H9 (cell line): ENCODE measurements around the gene PCDHB9. TPM values are rescaled to one million over a fixed set of nuclear protein-coding genes. Genes with fewer than 3 reads are reported as not detected.
A peak's percentile ranks its signal among the peaks of the same experiment; 100 is the strongest.
"Not testable (repeated sequence)": the region's sequence is repeated elsewhere in the genome, so short reads cannot be mapped to it uniquely, and the experiment has no call there.

ENCODE experiments used
- DNase-seq: peaks from one replicate; pipeline ENCODE4 v3.0.0-alpha.2; 2017
- H2AFZ ChIP-seq: one replicate; pipeline ENCODE4 v1.6.1; 2013; ENCODE audit warnings: mild to moderate bottlenecking, low read length, control low read depth, moderate library complexity
- H2AK5ac ChIP-seq: 2 replicates; pipeline ENCODE4 v1.6.1; 2013; ENCODE audit warnings: low read length, control low read depth, mixed read lengths; ENCODE audit not compliant: insufficient read length
- H2BK120ac ChIP-seq: one replicate; pipeline ENCODE4 v1.6.1; 2013; ENCODE audit warnings: low read depth, mild to moderate bottlenecking, low read length, control low read depth, inconsistent platforms; ENCODE audit not compliant: poor library complexity, severe bottlenecking
- H2BK12ac ChIP-seq: 2 replicates; pipeline ENCODE4 v1.6.1; 2013; ENCODE audit warnings: low read length, control low read depth, mixed read lengths, low read depth; ENCODE audit not compliant: insufficient read length
- H2BK15ac ChIP-seq: 2 replicates; pipeline ENCODE4 v1.6.1; 2013; ENCODE audit warnings: low read depth, low read length, control low read depth
- H2BK20ac ChIP-seq: one replicate; pipeline ENCODE4 v1.6.1; 2013; ENCODE audit warnings: low read depth, mild to moderate bottlenecking, low read length, control low read depth, inconsistent platforms; ENCODE audit not compliant: poor library complexity, severe bottlenecking
- H2BK5ac ChIP-seq: 2 replicates; pipeline ENCODE4 v1.6.1; 2013; ENCODE audit warnings: low read length, control low read depth, mixed read lengths; ENCODE audit not compliant: insufficient read length
- H3K14ac ChIP-seq: 2 replicates; pipeline ENCODE4 v1.6.1; 2013; ENCODE audit warnings: low read length, control low read depth; ENCODE audit not compliant: insufficient read depth
- H3K18ac ChIP-seq: 2 replicates; pipeline ENCODE4 v1.6.1; 2013; ENCODE audit warnings: low read depth, mild to moderate bottlenecking, mixed read lengths, low read length, control low read depth; ENCODE audit not compliant: insufficient read length
- H3K23ac ChIP-seq: 2 replicates; pipeline ENCODE4 v1.6.1; 2013; ENCODE audit warnings: low read length, control low read depth, mixed read lengths, low read depth; ENCODE audit not compliant: insufficient read length
- H3K23me2 ChIP-seq: 2 replicates; pipeline ENCODE4 v1.6.1; 2013; ENCODE audit warnings: low read depth, mild to moderate bottlenecking, mixed read lengths, low read length, control low read depth; ENCODE audit not compliant: insufficient read length, poor library complexity, severe bottlenecking
- H3K27ac ChIP-seq: 2 replicates; pipeline ENCODE4 v1.5.1; 2013; ENCODE audit warnings: low read length, control low read depth, mixed read lengths, low read depth; ENCODE audit not compliant: insufficient read length
- H3K27me3 ChIP-seq: 2 replicates; pipeline ENCODE4 v1.6.1; 2013; ENCODE audit warnings: low read length, control low read depth, inconsistent platforms; ENCODE audit not compliant: insufficient read depth
- H3K4ac ChIP-seq: 2 replicates; pipeline ENCODE4 v1.6.1; 2013; ENCODE audit warnings: low read depth, mild to moderate bottlenecking, control low read depth, inconsistent platforms, low read length, moderate library complexity
- H3K4me1 ChIP-seq: 2 replicates; pipeline ENCODE4 v1.6.1; 2013; ENCODE audit warnings: low read length, control low read depth, inconsistent platforms; ENCODE audit not compliant: insufficient read depth
- H3K4me2 ChIP-seq: 2 replicates; pipeline ENCODE4 v1.6.1; 2013; ENCODE audit warnings: low read length, control low read depth, mixed read lengths; ENCODE audit not compliant: insufficient read length, insufficient read depth
- H3K56ac ChIP-seq: 2 replicates; pipeline ENCODE4 v1.6.1; 2013; ENCODE audit warnings: low read depth, mild to moderate bottlenecking, mixed read lengths, low read length, control low read depth; ENCODE audit not compliant: insufficient read length
- H3K79me1 ChIP-seq: 2 replicates; pipeline ENCODE4 v1.6.1; 2013; ENCODE audit warnings: low read depth, mild to moderate bottlenecking, moderate library complexity, low read length, control low read depth, inconsistent platforms; ENCODE audit not compliant: insufficient read depth, poor library complexity, severe bottlenecking
- H3K79me2 ChIP-seq: 2 replicates; pipeline ENCODE4 v1.6.1; 2013; ENCODE audit warnings: low read length, control low read depth, inconsistent platforms; ENCODE audit not compliant: insufficient read depth
- H3K9ac ChIP-seq: 2 replicates; pipeline ENCODE4 v1.6.1; 2013; ENCODE audit warnings: low read length, control low read depth, mixed read lengths; ENCODE audit not compliant: insufficient read length; ENCODE audit errors: extremely low read depth
- H3K9me3 ChIP-seq: one replicate; pipeline ENCODE4 v1.6.1; 2013; ENCODE audit warnings: low read depth, low read length, inconsistent platforms; ENCODE audit not compliant: control insufficient read depth
- H3T11ph ChIP-seq: one replicate; pipeline ENCODE4 v1.6.1; 2013; ENCODE audit warnings: mild to moderate bottlenecking, low read length, control low read depth, inconsistent platforms
- H4K20me1 ChIP-seq: one replicate; pipeline ENCODE4 v1.6.1; 2013; ENCODE audit not compliant: control insufficient read depth, insufficient read length, insufficient read depth
- H4K5ac ChIP-seq: 2 replicates; pipeline ENCODE4 v1.6.1; 2013; ENCODE audit warnings: low read depth, mild to moderate bottlenecking, mixed read lengths, low read length, control low read depth; ENCODE audit not compliant: insufficient read length
- H4K8ac ChIP-seq: replicated peaks from 2 replicates; pipeline ENCODE4 v1.6.1; 2013; ENCODE audit warnings: low read length, control low read depth, mixed read lengths, low read depth; ENCODE audit not compliant: insufficient read length
- H4K91ac ChIP-seq: 2 replicates; pipeline ENCODE4 v1.6.1; 2013; ENCODE audit warnings: low read depth, mild to moderate bottlenecking, moderate library complexity, mixed read lengths, low read length, control low read depth; ENCODE audit not compliant: insufficient read length
- H3K27ac Mint-ChIP-seq, 3 experiments: 2 replicates in 2 of 3; 3 replicates in 1 of 3; pipeline ENCODE4 v1.8.0; 2020 to 2021; ENCODE audit warnings: mixed read lengths in 3 of 3, mild to moderate bottlenecking in 1 of 3, moderate library complexity in 1 of 3
- H3K27me3 Mint-ChIP-seq: 2 replicates; pipeline ENCODE4 v1.8.0; 2021; ENCODE audit warnings: low read depth, mild to moderate bottlenecking, moderate library complexity, mixed read lengths
- H3K36me3 Mint-ChIP-seq, 3 experiments: 2 replicates in 2 of 3; 3 replicates in 1 of 3; pipeline ENCODE4 v1.8.0; 2020 to 2021; ENCODE audit warnings: low read depth in 3 of 3, mixed read lengths in 3 of 3; ENCODE audit not compliant: insufficient read depth in 1 of 3
- H3K4me1 Mint-ChIP-seq, 2 experiments: 2 replicates each; pipeline ENCODE4 v1.8.0; 2020; ENCODE audit warnings: mixed read lengths in 2 of 2
- H3K4me3 Mint-ChIP-seq, 2 experiments: 2 replicates in 1 of 2; 3 replicates in 1 of 2; pipeline ENCODE4 v1.8.0; 2020 to 2021; ENCODE audit warnings: mild to moderate bottlenecking in 2 of 2, mixed read lengths in 2 of 2, moderate library complexity in 1 of 2
- H3K9me3 Mint-ChIP-seq, 2 experiments: 2 replicates in 1 of 2; 3 replicates in 1 of 2; pipeline ENCODE4 v1.8.0; 2020; ENCODE audit warnings: mild to moderate bottlenecking in 2 of 2, mixed read lengths in 2 of 2, moderate library complexity in 1 of 2
- WGBS: extraction: QIAGEN DNeasy Blood & Tissue Kit; methylation state at CpG from one replicate; pipeline ENCODE4 v1.1.7; 2013; ENCODE audit warnings: missing lambda C conversion rate, low lambda C conversion rate, mixed read lengths; ENCODE audit not compliant: insufficient read length; ENCODE audit errors: extremely low coverage; 5-methylcytosine and 5-hydroxymethylcytosine counted together
- total RNA-seq: library from RNA; stranded (reverse); gene quantifications from 2 replicates; pipeline ENCODE4 v1.2.1, GENCODE V29; 2021
- TF ChIP-seq, protein P1 (sequence below): fragments of 200-600 bp; sonication (generic); conservative IDR thresholded peaks from 3 replicates; pipeline ENCODE4 v1.8.0; 2021; ENCODE audit warnings: antibody characterized with exemption, mild to moderate bottlenecking

PCDHB9 gene
- total RNA-seq, 1 experiment from 2014 or later = 2.6 TPM

DNA sequence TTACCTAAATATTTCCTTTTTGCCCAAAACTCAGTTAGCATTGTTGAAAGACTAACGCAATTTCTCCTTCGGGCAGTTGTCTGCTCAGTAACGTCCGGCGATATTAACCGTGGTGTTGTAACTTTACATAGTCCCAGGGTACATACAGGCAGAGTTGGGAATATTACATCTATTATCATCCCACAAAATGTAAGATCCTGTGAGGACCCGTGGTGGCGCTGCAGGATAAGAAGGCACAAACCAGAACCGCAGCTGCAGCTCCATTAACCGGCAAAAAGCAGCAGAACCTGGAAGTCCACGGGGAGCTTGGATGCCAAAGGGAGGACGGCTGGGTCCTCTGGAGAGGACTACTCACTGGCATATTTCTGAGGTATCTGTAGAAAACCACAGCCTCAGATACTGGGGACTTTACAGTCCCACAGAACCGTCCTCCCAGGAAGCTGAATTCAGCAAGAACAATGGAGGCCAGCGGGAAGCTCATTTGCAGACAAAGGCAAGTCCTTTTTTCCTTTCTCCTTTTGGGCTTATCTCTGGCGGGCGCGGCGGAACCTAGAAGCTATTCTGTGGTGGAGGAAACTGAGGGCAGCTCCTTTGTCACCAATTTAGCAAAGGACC lies 9.3 kb upstream of the PCDHB9 start, which contains the start of gene PCDHB8:
Gene PCDHB8 (plus strand): TSS at position 214 of the 615 bp plus-strand sequence. CDS start 245 bp downstream, at position 459.
- H3K27me3 ChIP-seq, H3K4me1 Mint-ChIP-seq, H3K4ac ChIP-seq, H3K18ac ChIP-seq, H2BK20ac ChIP-seq, H2AK5ac ChIP-seq, H3K79me2 ChIP-seq, DNase-seq, H3K4me2 ChIP-seq, H3K23ac ChIP-seq, H3K56ac ChIP-seq, H2AFZ ChIP-seq, H4K8ac ChIP-seq, H3K23me2 ChIP-seq, H4K20me1 ChIP-seq, H4K5ac ChIP-seq, H3K4me3 Mint-ChIP-seq, H3K27me3 Mint-ChIP-seq, H2BK120ac ChIP-seq, H4K91ac ChIP-seq, H2BK12ac ChIP-seq, H3K9ac ChIP-seq, H3K79me1 ChIP-seq, H2BK15ac ChIP-seq, H3T11ph ChIP-seq, H3K9me3 ChIP-seq, H3K14ac ChIP-seq, H3K4me1 ChIP-seq, H2BK5ac ChIP-seq, H3K27ac ChIP-seq, H3K27ac Mint-ChIP-seq: not testable (repeated sequence)
- peaks cover 4 to 21% (median 10%) of the 10 kb centered on the region in 3 experiments; a peak in 5 of 7 replicates for H3K36me3 Mint-ChIP-seq
- no CpG with 5 or more reads among the region's 18 CpGs for WGBS
- H3K9me3 Mint-ChIP-seq = peaks cover 20 to 28% of the 10 kb centered on the region in 2 experiments
- TF ChIP-seq, protein P1, sequence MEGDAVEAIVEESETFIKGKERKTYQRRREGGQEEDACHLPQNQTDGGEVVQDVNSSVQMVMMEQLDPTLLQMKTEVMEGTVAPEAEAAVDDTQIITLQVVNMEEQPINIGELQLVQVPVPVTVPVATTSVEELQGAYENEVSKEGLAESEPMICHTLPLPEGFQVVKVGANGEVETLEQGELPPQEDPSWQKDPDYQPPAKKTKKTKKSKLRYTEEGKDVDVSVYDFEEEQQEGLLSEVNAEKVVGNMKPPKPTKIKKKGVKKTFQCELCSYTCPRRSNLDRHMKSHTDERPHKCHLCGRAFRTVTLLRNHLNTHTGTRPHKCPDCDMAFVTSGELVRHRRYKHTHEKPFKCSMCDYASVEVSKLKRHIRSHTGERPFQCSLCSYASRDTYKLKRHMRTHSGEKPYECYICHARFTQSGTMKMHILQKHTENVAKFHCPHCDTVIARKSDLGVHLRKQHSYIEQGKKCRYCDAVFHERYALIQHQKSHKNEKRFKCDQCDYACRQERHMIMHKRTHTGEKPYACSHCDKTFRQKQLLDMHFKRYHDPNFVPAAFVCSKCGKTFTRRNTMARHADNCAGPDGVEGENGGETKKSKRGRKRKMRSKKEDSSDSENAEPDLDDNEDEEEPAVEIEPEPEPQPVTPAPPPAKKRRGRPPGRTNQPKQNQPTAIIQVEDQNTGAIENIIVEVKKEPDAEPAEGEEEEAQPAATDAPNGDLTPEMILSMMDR = peak; percentile 43; the same call in 2 of the 3 replicates

DNA sequence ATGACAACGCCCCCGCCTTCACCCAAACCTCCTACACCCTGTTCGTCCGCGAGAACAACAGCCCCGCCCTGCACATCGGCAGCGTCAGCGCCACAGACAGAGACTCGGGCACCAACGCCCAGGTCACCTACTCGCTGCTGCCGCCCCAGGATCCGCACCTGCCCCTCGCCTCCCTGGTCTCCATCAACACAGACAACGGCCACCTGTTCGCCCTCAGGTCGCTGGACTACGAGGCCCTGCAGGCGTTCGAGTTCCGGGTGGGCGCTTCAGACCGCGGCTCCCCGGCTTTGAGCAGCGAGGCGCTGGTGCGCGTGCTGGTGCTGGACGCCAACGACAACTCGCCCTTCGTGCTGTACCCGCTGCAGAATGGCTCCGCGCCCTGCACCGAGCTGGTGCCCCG lies 7.6 kb upstream of the PCDHB9 start:
- not testable (repeated sequence) for H4K8ac ChIP-seq, H3K4me1 Mint-ChIP-seq, H3K56ac ChIP-seq, H4K5ac ChIP-seq, H3K79me2 ChIP-seq, H4K91ac ChIP-seq, H3K27me3 Mint-ChIP-seq, H2BK120ac ChIP-seq, H2BK15ac ChIP-seq, H3K4me2 ChIP-seq, H3K23me2 ChIP-seq, DNase-seq, H3K23ac ChIP-seq, H3T11ph ChIP-seq, H3K18ac ChIP-seq, H3K27ac ChIP-seq, H2BK20ac ChIP-seq, H3K14ac ChIP-seq, H2AK5ac ChIP-seq, H4K20me1 ChIP-seq, H3K4me3 Mint-ChIP-seq, H2BK12ac ChIP-seq, H3K4me1 ChIP-seq, H2AFZ ChIP-seq, H3K9ac ChIP-seq, H3K27ac Mint-ChIP-seq, H2BK5ac ChIP-seq, H3K4ac ChIP-seq, H3K79me1 ChIP-seq, H3K9me3 ChIP-seq, H3K27me3 ChIP-seq
- peaks cover 15 to 23% of the 10 kb centered on the region in 2 experiments for H3K9me3 Mint-ChIP-seq
- WGBS = no CpG with 5 or more reads among the region's 39 CpGs
- peaks cover 4 to 19% (median 9%) of the 10 kb centered on the region in 3 experiments for H3K36me3 Mint-ChIP-seq
